Measurements from ENCODE around the gene QSOX1.

The QSOX1 gene

GRCh38 chr1:180248176-180248575, 93.5 kb downstream of the QSOX1 start:
- TF ChIP-seq, protein P1, sequence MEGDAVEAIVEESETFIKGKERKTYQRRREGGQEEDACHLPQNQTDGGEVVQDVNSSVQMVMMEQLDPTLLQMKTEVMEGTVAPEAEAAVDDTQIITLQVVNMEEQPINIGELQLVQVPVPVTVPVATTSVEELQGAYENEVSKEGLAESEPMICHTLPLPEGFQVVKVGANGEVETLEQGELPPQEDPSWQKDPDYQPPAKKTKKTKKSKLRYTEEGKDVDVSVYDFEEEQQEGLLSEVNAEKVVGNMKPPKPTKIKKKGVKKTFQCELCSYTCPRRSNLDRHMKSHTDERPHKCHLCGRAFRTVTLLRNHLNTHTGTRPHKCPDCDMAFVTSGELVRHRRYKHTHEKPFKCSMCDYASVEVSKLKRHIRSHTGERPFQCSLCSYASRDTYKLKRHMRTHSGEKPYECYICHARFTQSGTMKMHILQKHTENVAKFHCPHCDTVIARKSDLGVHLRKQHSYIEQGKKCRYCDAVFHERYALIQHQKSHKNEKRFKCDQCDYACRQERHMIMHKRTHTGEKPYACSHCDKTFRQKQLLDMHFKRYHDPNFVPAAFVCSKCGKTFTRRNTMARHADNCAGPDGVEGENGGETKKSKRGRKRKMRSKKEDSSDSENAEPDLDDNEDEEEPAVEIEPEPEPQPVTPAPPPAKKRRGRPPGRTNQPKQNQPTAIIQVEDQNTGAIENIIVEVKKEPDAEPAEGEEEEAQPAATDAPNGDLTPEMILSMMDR (IDR thresholded peaks at IDR 0.05; ENCODE audit: low read length, missing control alignments), result no peak
- no peak overlapping the region for H3K4me3 ChIP-seq (replicated peaks; ENCODE audit: low read depth, low read length)
- no peak for DNase-seq (ENCODE audit: low read depth)

DNA sequence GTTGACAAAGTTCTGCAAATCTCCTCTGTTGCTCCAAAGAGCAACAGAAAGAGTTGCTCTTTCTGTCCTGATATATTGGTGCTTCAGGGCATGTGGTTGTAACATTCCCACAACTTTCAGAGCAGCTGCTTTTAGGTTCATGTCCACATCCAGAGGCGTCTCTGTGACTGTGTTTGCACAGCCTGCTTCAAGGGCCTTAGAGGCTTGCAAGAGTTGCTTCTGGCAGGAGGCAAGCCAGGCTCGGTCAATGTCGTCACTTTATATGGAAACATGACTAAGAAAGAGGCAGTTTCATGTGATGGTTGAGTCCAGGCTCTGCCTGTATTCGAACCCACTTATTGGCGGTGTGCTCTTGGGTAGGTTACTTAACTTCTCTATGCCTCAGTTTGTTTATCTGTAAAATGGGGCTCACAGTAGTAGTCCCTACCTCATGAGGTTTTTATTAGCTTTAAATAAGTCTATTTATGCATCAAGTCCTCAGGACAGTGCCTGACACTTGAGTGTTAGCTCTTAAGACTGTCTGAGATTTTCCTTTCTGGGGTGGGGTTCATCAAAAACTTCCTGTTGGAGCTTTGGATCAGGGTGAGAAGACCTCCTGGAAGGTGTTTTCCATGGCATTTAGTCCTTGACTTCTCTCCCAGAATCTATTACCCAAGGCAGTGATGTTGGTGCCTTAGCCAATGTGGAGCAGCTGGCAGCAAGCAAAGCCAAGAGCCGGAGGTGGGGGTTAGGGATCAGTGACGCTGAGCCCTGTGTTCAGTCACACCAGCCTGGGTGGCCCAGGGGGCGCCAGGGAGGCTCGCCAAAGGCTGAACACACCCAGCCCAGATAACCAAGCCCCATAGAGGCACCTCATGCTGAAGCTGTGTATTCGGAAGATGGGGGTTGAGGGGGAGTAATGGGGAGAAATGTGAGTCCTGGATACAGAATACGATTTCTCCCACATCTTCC, 94.3 kb downstream of the QSOX1 start:
- TF ChIP-seq, protein P1 (IDR thresholded peaks at IDR 0.05; ENCODE audit: low read length, missing control alignments), result peak; percentile 0
- no peak for DNase-seq (ENCODE audit: low read depth)
- no peak overlapping the region for H3K4me3 ChIP-seq (replicated peaks; ENCODE audit: low read depth, low read length)

GRCh38 chr1:180249725-180250498, 95.2 kb downstream of the QSOX1 start:
- H3K4me3 ChIP-seq (replicated peaks; ENCODE audit: low read depth, low read length), result no peak overlapping the region
- TF ChIP-seq, protein P1 (IDR thresholded peaks at IDR 0.05; ENCODE audit: low read length, missing control alignments), result no peak
- DNase-seq (ENCODE audit: low read depth), result no peak

GRCh38 chr1:180250499-180250770, 95.8 kb downstream of the QSOX1 start:
- TF ChIP-seq, protein P1 (IDR thresholded peaks at IDR 0.05; ENCODE audit: low read length, missing control alignments), result no peak
- H3K4me3 ChIP-seq (replicated peaks; ENCODE audit: low read depth, low read length), result no peak overlapping the region
- DNase-seq (ENCODE audit: low read depth), result no peak

DNA sequence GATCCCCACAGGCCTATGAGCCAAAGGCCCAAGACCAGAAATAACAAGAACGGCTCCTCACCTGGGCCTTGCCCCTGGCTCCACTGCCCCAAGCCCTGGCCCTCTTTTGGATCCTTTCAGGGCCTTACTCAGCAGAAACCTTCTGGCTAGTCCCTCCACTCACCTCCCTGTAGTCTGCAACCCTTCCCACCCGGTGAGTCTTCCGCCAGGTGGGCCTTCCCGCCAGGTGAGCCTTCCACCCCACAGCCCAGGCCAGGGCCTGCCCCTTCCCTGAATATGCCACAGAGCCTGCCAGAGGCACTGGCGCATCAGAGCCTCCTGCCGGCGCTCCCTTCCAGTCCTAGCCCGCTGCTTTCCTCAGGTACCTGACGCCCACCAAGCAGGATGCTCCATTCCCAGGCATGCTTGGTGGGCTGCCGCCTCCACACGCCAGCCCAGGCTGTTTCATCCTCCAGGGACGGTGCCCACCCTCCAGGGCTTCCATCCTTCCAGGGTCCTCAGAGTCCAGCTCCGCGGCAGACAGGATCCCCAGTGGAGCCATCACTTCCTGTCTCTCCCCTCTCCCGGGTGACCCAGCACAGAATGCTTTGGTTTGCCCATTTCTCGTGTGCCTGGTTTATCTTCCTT, 96.3 kb downstream of the QSOX1 start:
- H3K4me3 ChIP-seq (replicated peaks; ENCODE audit: low read depth, low read length), result no peak overlapping the region
- no peak for DNase-seq (ENCODE audit: low read depth)
- TF ChIP-seq, protein P1 (IDR thresholded peaks at IDR 0.05; ENCODE audit: low read length, missing control alignments), result no peak

- no peak for DNase-seq (ENCODE audit: low read depth)
- TF ChIP-seq, protein P1 (IDR thresholded peaks at IDR 0.05; ENCODE audit: low read length, missing control alignments), result no peak
- no peak overlapping the region for H3K4me3 ChIP-seq (replicated peaks; ENCODE audit: low read depth, low read length)
Observed at GRCh38 chr1:180251526-180252305, 97.0 kb downstream of the QSOX1 start.

Data from fibroblast of pulmonary artery (primary cell).